Hippocampal formation (tissue), 2 donors: ENCODE data around the gene SPRED3.
"Not testable (repeated sequence)": the region's sequence is repeated elsewhere in the genome, so short reads cannot be mapped to it uniquely, and the experiment has no call there.

ENCODE experiments used
- DNase-seq, 2 donors: peaks; one replicate each; lab custom pipeline; 2025; lab: John Stamatoyannopoulos, UW

The SPRED3 gene

GRCh38 chr19:38389957-38390924 lies 1.7 kb downstream of the SPRED3 start:
- DNase-seq = no peak

GRCh38 chr19:38391911-38392464 lies 3.5 kb downstream of the SPRED3 start:
- no peak for DNase-seq

- DNase-seq = no peak
These were observed 4.3 kb downstream of the SPRED3 start for GRCh38 chr19:38392707-38393308.

- DNase-seq = no peak
These were observed 6.0 kb downstream of the SPRED3 start for GRCh38 chr19:38394488-38394887.

- no peak for DNase-seq
These were observed 7.1 kb downstream of the SPRED3 start for GRCh38 chr19:38395381-38396114.

GRCh38 chr19:38399081-38399480 lies 10.6 kb downstream of the SPRED3 start:
- no peak for DNase-seq

GRCh38 chr19:38399537-38399936 lies 11.0 kb downstream of the SPRED3 start:
- DNase-seq = no peak

GRCh38 chr19:38400361-38400760 lies 11.9 kb downstream of the SPRED3 start:
- DNase-seq = no peak

- DNase-seq = no peak
These were observed 12.7 kb downstream of the SPRED3 start for GRCh38 chr19:38401148-38401547.

- DNase-seq = no peak
These were observed 14.1 kb downstream of the SPRED3 start for GRCh38 chr19:38402623-38402966.

GRCh38 chr19:38402967-38403674 lies 14.6 kb downstream of the SPRED3 start, which contains the start of gene FAM98C:
FAM98C (plus strand) TSS chr19:38403093; CDS start chr19:38403154, 61 bp downstream.
- DNase-seq = peak; percentile 92 to 97

GRCh38 chr19:38404858-38405257 lies 16.4 kb downstream of the SPRED3 start:
- DNase-seq = no peak

- DNase-seq = no peak
These were observed 16.8 kb downstream of the SPRED3 start for GRCh38 chr19:38405276-38405675.

- DNase-seq = no peak
These were observed 21.2 kb downstream of the SPRED3 start for GRCh38 chr19:38409631-38410133.

GRCh38 chr19:38410407-38410806 lies 21.9 kb downstream of the SPRED3 start:
- not testable (repeated sequence) for DNase-seq

- DNase-seq = no peak
These were observed 22.7 kb downstream of the SPRED3 start for GRCh38 chr19:38411041-38411712.

GRCh38 chr19:38411898-38412297 lies 23.4 kb downstream of the SPRED3 start:
- DNase-seq = not testable (repeated sequence)

GRCh38 chr19:38412491-38412890 lies 24.0 kb downstream of the SPRED3 start:
- DNase-seq = no peak

GRCh38 chr19:38412961-38413360 lies 24.5 kb downstream of the SPRED3 start:
- DNase-seq = no peak

- DNase-seq = no peak
These were observed 24.9 kb downstream of the SPRED3 start for GRCh38 chr19:38413416-38413815.

GRCh38 chr19:38417146-38417543 lies 28.6 kb downstream of the SPRED3 start:
- no peak for DNase-seq
